ENCODE results near the gene OSBP. TPM values are rescaled to one million over a fixed set of nuclear protein-coding genes. Genes with fewer than 3 reads are reported as not detected.
"Not testable (repeated sequence)": the region's sequence is repeated elsewhere in the genome, so short reads cannot be mapped to it uniquely, and the experiment has no call there.

Gene OSBP
- total RNA-seq, 2 experiments from 2014 or later, result 54.9 to 58.2 TPM

DNA sequence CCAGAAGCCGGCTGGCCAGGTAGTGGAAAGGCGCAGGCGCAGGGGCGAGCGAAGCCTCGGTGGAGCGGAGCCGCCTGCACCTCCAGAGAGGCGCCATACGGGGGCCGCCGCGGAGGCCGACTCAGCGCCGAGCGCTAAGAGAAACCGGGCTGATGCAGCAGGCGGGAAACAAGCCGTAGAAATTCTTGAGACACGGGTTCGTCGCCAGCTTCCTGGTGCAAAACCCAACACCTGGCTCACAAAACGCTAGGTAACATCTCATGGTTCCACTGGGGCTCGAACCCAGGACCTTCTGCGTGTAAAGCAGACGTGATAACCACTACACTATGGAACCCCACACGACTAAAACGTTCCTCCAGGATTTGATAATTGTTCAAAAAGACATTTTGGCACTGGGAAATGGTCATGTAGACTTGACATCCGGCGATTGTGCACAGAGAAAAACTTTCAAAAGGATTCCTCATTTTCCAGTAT, 65.2 kb downstream of the OSBP start:
- H3K4me3 ChIP-seq (ENCODE audit: low read length), result peak overlapping the region; percentile 57
- peaks cover 26% of the 10 kb centered on the region for H3K36me3 Mint-ChIP-seq (ENCODE audit: low read depth)
- H3K4me1 ChIP-seq (ENCODE audit: insufficient read depth, low read length), result peaks cover 15% of the 10 kb centered on the region
- no peaks in the 10 kb centered on the region for H3K27me3 ChIP-seq (ENCODE audit: control insufficient read depth in 1 of 2, insufficient read depth in 2 of 2, low read length in 2 of 2)
- peak; percentile 60 for TF ChIP-seq CTCF (IDR thresholded peaks at IDR 0.05)
- POLR2A ChIA-PET, result interaction anchor here (0.6 to 4.4 kb wide), 7 partner anchors 10 to 118 kb away, joined by 4 to 50 read pairs (median 15); partner anchors contain the start of genes OSBP and PATL1
- ATAC-seq (ENCODE audit: poor library complexity), result peak; percentile 81
- peak; percentile 71 to 94 (median 82) for DNase-seq
- intact Hi-C loops (cut with DNase I, micrococcal nuclease), result loop anchor here (1.0 to 10.0 kb wide), 7 partner anchors 10 to 376 kb away; partner anchors contain the start of genes DTX4 (in 1 of the 2) and PATL1 (in 1 of the 2)
- H3K9me3 ChIP-seq (ENCODE audit: control insufficient read depth in 1 of 2, insufficient read depth in 1 of 2, low read length in 2 of 2), result peaks cover 0 to 5% of the 10 kb centered on the region in 2 experiments
- peak overlapping the region; percentile 94 for H3K4me3 Mint-ChIP-seq
- H3K27me3 Mint-ChIP-seq, result peaks cover 11% of the 10 kb centered on the region
- no peaks in the 10 kb centered on the region for H3K36me3 ChIP-seq (ENCODE audit: insufficient read depth, low read length)
- peaks cover 33% of the 10 kb centered on the region for H3K4me1 Mint-ChIP-seq (ENCODE audit: low read depth)
- peak overlapping the region; percentile 35 to 37 for H3K27ac ChIP-seq (ENCODE audit: low read depth in 1 of 2, low read length in 2 of 2)
- CTCF ChIA-PET, result interaction anchor here (0.7 to 3.6 kb wide), 4 partner anchors 10 to 65 kb away, joined by 5 to 19 read pairs (median 9); partner anchors contain the start of gene OSBP
- peak overlapping the region; percentile 99 for H3K27ac Mint-ChIP-seq
- H3K9me3 Mint-ChIP-seq, result peaks cover 4% of the 10 kb centered on the region

GRCh38 chr11:59548309-59548656, 67.3 kb downstream of the OSBP start:
- no peak overlapping the region for H3K27ac Mint-ChIP-seq
- ChIA-PET CTCF (no interaction called here), POLR2A (interaction anchor here (3.0 to 4.4 kb wide), 3 partner anchors 12 to 121 kb away, joined by 15 to 50 read pairs (median 32); partner anchors contain the start of genes OSBP and PATL1)
- H3K4me3 Mint-ChIP-seq, result peak overlapping the region; percentile 65
- no peak for ATAC-seq (ENCODE audit: poor library complexity)
- H3K9me3 ChIP-seq (ENCODE audit: control insufficient read depth in 1 of 2, insufficient read depth in 1 of 2, low read length in 2 of 2), result peaks cover 0 to 2% of the 10 kb centered on the region in 2 experiments
- no peak overlapping the region for H3K4me3 ChIP-seq (ENCODE audit: low read length)
- H3K4me1 ChIP-seq (ENCODE audit: insufficient read depth, low read length), result peaks cover 14% of the 10 kb centered on the region
- H3K9me3 Mint-ChIP-seq, result peaks cover 4% of the 10 kb centered on the region
- intact Hi-C loops (cut with DNase I, micrococcal nuclease), result loop anchor here in 1 of 2 experiments (5.0 kb wide), 1 partner anchor 209 kb away; the partner anchor contains the start of gene STX3
- peaks cover 11% of the 10 kb centered on the region for H3K27me3 Mint-ChIP-seq
- peaks cover 26% of the 10 kb centered on the region for H3K36me3 Mint-ChIP-seq (ENCODE audit: low read depth)
- no peaks in the 10 kb centered on the region for H3K36me3 ChIP-seq (ENCODE audit: insufficient read depth, low read length)
- H3K27me3 ChIP-seq (ENCODE audit: control insufficient read depth in 1 of 2, insufficient read depth in 2 of 2, low read length in 2 of 2), result no peaks in the 10 kb centered on the region
- no peak overlapping the region for H3K27ac ChIP-seq (ENCODE audit: low read depth in 1 of 2, low read length in 2 of 2)
- DNase-seq, result no peak
- H3K4me1 Mint-ChIP-seq (ENCODE audit: low read depth), result peaks cover 31% of the 10 kb centered on the region
- no peak for TF ChIP-seq CTCF (IDR thresholded peaks at IDR 0.05)

DNA sequence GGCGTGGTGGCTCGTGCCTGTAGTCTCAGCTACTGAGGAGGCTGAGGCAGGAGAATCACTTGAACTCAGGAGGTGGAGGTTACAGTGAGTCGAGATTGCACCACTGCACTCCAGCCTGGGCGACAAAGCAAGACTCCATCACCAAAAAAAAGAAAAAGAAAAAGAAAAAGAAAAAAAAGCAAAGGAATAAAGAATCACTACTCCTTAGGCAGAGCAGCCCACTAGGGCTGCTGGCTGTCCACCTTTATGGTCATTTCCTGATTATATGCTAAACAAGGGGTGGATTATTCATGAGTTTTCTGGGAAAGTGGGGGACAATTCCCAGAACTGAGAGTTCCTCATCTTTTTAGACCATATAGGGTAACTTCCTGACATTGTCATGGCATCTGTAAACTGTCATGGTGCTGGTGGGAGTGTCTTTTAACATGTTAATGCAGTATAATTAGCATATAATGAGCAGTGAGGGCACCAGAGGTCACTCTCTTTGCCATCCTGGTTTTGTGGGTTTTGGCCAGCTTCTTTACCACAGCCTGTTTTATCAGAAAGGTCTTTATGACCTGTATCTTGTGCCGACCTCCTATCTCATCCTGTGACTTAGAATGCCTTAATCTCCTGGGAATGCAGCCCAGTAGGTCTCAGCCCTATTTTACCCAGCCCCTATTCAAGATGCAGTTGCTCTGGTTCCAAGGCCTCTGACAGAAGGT, 67.8 kb downstream of the OSBP start:
- H3K27me3 ChIP-seq (ENCODE audit: control insufficient read depth in 1 of 2, insufficient read depth in 2 of 2, low read length in 2 of 2); H3K36me3 ChIP-seq (ENCODE audit: insufficient read depth, low read length); H3K4me3 ChIP-seq (ENCODE audit: low read length); ATAC-seq (ENCODE audit: poor library complexity); DNase-seq; H3K9me3 ChIP-seq (ENCODE audit: control insufficient read depth in 1 of 2, insufficient read depth in 1 of 2, low read length in 2 of 2); H3K9me3 Mint-ChIP-seq; H3K27ac Mint-ChIP-seq; CTCF ChIA-PET; H3K27ac ChIP-seq (ENCODE audit: low read depth in 1 of 2, low read length in 2 of 2): not testable (repeated sequence)
- intact Hi-C loops (cut with DNase I, micrococcal nuclease), result loop anchor here in 1 of 2 experiments (5.0 kb wide), 1 partner anchor 210 kb away; the partner anchor contains the start of gene STX3
- Mint-ChIP-seq H3K27me3 (peaks cover 11% of the 10 kb centered on the region), H3K36me3 (ENCODE audit: low read depth) (peaks cover 26% of the 10 kb centered on the region), H3K4me1 (ENCODE audit: low read depth) (peaks cover 28% of the 10 kb centered on the region), H3K4me3 (peak overlapping the region; percentile 65)
- peaks cover 14% of the 10 kb centered on the region for H3K4me1 ChIP-seq (ENCODE audit: insufficient read depth, low read length)
- POLR2A ChIA-PET, result interaction anchor here (3.1 kb wide), 1 partner anchor 121 kb away, joined by 15 read pairs; the partner anchor contains the start of gene PATL1
